ENCODE measurements around the gene MEF2C.
"Not testable (repeated sequence)": the region's sequence is repeated elsewhere in the genome, so short reads cannot be mapped to it uniquely, and the experiment has no call there.

Gene MEF2C

GRCh38 chr5:88883059-88883835 lies at the start of gene MEF2C:
MEF2C (minus strand) TSS chr5:88883184; CDS start chr5:88823788, 59,396 bp downstream.
- DNase-seq (ENCODE audit: low read depth), result no peak

DNA sequence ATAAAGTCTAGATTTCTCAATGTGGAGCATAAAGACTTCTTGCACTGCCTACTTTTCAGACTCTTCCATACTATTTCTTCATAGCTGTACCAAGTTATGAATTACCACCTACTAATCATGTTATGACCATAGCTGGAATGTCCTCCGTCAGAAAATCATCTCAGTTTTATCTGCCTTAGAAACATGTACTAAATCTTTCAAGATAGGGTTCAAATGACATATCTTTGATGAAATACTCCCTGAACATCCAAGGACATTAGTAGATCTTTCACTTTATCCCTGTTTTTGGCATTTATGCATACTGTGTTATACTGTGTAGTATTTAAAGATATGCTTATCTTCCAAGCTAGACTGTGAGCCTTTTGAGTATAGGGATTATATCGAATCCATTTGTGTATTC lies 49.6 kb upstream of the MEF2C start:
- DNase-seq (ENCODE audit: low read depth), result no peak

DNA sequence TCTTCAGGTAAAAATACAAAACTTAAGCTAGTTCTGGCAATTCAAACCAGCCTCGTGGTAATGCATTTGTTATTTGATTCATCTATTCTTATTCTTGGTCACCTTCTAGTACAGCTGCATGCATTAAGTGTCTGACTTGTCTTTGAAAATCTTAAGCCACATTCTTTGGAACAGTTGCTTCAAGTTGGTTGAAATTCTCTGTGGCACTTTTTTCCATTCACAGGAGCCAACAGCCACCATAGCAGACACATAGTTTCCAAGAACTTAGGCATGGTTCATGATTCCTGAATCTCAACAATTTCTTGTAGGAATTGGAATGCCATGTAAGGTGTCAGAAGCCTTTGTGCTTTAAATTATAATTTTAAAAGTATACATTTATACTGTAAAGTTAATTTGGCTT lies 47.4 kb upstream of the MEF2C start:
- DNase-seq (ENCODE audit: low read depth), result no peak

- DNase-seq (ENCODE audit: low read depth), result no peak
Measured at GRCh38 chr5:88929385-88929784, 46.4 kb upstream of the MEF2C start.

DNA sequence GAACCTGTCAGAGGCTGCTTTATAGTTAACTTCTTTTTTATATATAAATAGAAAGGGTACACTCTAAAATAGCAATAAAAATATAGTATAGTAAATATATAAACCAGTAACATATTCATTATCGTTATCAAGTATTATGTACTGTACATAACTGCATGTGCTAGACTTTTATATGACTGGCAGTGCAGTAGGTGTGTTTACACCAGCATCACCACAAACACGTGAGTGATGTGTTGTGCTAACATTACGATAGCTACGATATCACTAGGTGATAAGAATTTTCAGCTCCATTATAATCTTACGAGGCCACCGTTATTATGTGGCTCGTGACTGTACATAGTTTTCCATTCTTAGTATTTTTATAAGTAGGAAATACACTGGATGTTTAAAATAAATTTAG lies 43.8 kb upstream of the MEF2C start:
- no peak for DNase-seq (ENCODE audit: low read depth)

GRCh38 chr5:88925692-88926490 lies 42.9 kb upstream of the MEF2C start:
- DNase-seq (ENCODE audit: low read depth), result no peak

- no peak for DNase-seq (ENCODE audit: low read depth)
Measured at GRCh38 chr5:88924330-88924657, 41.3 kb upstream of the MEF2C start.

DNA sequence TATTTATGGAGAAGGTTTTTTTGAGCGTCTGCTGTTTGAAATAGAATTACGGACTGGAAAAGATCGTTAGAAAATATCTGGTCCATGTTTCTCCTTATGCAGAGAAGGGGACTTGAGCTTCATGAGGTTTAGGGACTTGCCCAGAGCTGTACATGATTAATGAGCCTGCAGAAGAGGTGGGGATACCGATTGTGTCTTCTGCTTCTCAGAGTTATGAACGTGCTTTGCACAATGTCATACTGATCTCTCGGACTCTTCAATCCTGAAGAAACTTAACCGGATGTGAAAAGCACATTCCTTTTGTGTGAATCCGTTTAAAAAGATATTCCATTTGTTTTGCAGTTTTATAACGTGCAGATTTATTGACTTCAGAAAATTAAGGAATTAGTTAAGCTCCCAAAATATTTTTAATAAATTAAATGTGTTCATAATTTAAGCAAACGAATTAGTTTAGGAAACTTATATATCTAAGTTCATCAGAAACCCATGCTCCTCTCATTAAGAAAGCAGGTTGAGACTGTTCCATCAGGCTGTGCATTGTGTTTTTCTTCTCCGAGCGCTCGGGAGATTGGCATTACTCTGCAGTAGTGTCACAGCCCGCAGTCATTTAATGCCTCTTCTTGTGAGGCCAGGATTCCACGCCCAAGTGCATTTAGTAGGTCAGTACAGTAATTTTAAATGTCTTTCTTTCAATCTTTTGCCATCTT lies 40.8 kb upstream of the MEF2C start:
- no peak for DNase-seq (ENCODE audit: low read depth)

- DNase-seq (ENCODE audit: low read depth), result not testable (repeated sequence)
Measured at GRCh38 chr5:88912743-88913142, 29.8 kb upstream of the MEF2C start.

DNA sequence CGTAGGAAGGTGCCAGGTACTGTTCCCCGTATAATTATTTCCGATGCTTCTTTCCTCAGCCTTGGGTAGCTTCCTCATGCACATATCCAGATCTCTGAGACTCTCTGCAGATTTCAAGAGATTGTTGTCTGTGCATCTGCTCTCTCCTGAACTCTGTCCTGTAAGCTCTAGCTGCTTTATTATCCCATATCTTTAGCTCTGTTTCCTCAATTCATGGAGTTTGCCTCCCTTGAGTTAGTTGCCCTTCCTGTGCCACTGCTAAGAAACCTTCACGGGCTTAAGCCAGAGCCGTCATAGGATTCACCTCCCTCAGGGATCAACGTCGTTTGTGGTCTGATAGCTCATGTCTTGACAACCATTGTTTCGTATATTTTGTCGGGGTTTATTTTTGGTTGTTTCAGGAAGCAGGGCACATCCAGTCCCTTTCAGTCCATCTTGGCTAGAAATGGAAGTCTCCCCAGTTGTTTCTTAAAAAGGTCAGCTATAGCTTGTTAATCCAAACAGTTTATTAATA lies 28.1 kb upstream of the MEF2C start:
- not testable (repeated sequence) for DNase-seq (ENCODE audit: low read depth)

GRCh38 chr5:88904478-88904877 lies 21.5 kb upstream of the MEF2C start:
- DNase-seq (ENCODE audit: low read depth), result not testable (repeated sequence)

DNA sequence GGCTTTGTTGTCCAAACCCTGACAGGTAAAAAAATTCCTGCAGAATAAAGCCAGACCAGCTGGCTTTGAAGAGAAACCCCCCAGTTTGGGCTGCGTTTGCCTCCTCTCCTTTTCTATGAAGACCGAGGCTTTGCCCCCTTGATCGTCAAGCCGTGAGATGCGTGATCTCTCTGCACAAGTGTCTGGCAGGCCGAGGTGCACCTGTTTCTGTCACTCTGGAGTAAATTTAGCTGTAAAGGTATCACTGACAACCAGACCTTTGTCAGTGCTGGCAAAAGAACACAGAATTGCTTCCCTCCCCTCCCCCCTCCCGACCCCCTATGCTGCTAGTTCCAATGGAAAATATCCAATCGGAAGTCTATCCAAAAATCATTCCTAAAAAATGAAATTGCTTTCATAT lies 21.0 kb upstream of the MEF2C start:
- DNase-seq (ENCODE audit: low read depth), result not testable (repeated sequence)

DNA sequence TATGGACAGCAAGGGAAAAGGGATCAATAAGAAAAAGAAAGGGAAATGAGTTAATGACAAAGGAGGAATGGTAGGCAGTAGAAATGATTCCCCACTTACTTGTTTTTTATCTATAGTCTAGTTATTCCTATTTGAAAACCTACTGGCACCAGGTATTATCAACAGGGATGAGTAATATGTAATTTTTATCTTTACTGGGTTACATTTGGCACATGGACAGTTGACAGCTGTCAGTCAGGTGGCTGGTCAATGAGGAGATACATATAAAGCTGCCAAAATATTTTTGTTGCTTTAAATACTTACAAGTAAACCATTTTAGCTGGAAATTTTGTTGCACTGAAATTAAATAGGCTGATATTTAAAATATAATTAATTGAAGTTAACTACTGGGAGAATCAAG lies 18.1 kb upstream of the MEF2C start:
- DNase-seq (ENCODE audit: low read depth), result not testable (repeated sequence)

DNA sequence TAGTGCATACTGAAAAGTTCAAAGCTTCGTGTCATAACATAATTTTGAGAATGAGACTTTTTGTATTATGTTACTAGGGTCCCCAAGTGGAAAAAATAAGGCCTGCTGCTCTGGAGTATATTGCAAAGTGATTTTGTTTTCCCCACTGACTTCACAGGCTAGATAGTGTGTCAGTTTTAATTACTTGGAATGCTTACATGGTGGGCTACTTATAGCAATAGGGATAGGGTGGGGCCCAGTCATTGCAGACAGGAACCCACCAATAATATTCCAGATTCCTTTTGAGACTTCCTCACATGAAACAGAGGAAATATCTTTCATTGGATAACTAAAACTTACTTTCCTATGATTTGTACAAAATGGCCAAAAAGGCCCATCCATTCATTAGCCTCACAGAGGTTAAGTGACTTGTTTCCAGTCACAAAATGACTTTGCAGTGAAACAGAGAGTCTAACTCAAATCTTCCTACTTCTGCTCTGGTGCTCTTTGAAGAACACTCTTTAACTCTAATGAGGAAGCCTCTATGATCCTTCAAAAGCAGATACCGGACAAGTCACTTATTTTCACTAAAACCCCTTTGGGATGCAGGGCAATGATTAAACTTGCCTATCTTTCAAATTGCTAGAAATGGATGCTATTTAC lies 16.2 kb upstream of the MEF2C start:
- DNase-seq (ENCODE audit: low read depth), result no peak

DNA sequence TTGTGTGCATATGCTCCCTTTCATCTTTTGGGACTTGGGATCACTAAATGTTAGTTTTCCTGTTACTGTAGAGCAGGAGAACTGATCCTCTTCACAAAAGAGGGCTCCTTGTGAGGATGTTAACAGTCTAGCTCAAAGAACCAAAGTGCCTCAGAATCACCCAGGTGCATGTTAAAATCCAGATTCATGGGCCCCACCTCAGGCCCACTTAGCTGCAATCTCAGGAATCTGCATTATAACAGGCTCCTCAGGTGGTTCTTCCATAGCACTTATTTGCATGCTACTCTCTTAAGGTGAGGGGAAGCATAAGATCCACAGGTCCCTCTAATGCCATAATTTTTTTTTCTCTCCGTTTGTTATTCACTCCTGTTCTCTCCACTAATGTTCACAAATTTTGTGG lies 14.8 kb upstream of the MEF2C start:
- DNase-seq (ENCODE audit: low read depth), result no peak

- DNase-seq (ENCODE audit: low read depth), result no peak
Measured at GRCh38 chr5:88895681-88896501, 12.9 kb upstream of the MEF2C start.

DNA sequence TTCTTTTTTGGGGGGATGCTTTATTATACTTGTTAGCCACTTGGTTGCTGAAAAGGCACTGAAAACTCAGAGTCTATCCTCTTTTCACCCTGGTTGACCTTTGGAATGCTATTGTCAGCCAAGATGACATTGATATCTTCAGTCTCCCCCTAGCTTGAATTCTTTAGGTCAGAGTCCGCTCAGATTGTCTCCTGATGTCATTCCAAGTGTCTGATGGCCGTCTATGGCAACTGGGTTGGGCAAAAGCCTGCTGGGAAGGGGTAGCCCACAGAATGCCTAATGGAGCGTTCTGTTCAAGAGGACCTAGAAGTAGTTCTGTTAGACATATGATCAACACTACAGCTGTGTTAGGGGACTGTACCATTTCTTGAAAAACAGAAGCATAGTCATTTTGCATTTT lies 9.7 kb upstream of the MEF2C start:
- no peak for DNase-seq (ENCODE audit: low read depth)

GRCh38 chr5:88890070-88890781 lies 7.2 kb upstream of the MEF2C start:
- DNase-seq (ENCODE audit: low read depth), result no peak

GRCh38 chr5:88889189-88890069 lies 6.4 kb upstream of the MEF2C start:
- no peak for DNase-seq (ENCODE audit: low read depth)

DNA sequence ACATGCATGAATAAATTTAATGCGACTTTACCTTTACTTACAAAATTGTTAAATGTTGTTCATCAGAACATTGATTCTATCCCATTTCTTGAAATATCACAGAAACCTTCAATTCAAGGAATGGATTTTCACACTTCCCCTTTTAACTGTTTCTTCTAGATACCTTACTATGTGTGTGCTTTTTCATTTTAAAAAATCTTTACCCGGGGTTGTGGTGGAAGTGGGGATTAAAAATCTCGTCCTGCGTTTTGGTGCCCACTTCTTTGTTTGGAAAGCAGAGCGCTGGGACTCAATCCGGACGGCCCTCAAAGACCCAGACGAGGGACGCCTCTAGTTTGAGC lies 5.8 kb upstream of the MEF2C start:
- no peak for DNase-seq (ENCODE audit: low read depth)
